Measurements from ENCODE around the gene SCTR. TPM values are rescaled to one million over a fixed set of nuclear protein-coding genes. Genes with fewer than 3 reads are reported as not detected.
"Not testable (repeated sequence)": the region's sequence is repeated elsewhere in the genome, so short reads cannot be mapped to it uniquely, and the experiment has no call there.

Gene SCTR
- total RNA-seq, 2 donors from 2014 or later: not detected

- Mint-ChIP-seq H3K27ac (no peak overlapping the region), H3K36me3 (no peaks in the 10 kb centered on the region), H3K9me3 (peaks cover 4 to 7% of the 10 kb centered on the region in 2 donors)
- ATAC-seq (no peak), DNase-seq (ENCODE audit: low spot score in 2 of 2) (no peak)
These were observed 102.5 kb downstream of the SCTR start for GRCh38 chr2:119421741-119422140.

GRCh38 chr2:119421304-119421703, 103.0 kb downstream of the SCTR start:
- H3K27ac Mint-ChIP-seq: no peak overlapping the region
- DNase-seq (ENCODE audit: low spot score in 2 of 2): no peak
- ATAC-seq: no peak
- H3K9me3 Mint-ChIP-seq: peaks cover 4 to 7% of the 10 kb centered on the region in 2 donors
- no peaks in the 10 kb centered on the region for H3K36me3 Mint-ChIP-seq

- DNase-seq (ENCODE audit: low spot score in 2 of 2): no peak
- H3K36me3 Mint-ChIP-seq: no peaks in the 10 kb centered on the region
- ATAC-seq: no peak
- peaks cover 4 to 7% of the 10 kb centered on the region in 2 donors for H3K9me3 Mint-ChIP-seq
- no peak overlapping the region for H3K27ac Mint-ChIP-seq
These were observed 104.3 kb downstream of the SCTR start for GRCh38 chr2:119419803-119420508.

GRCh38 chr2:119419065-119419464, 105.2 kb downstream of the SCTR start:
- ATAC-seq (no peak), DNase-seq (ENCODE audit: low spot score in 2 of 2) (no peak)
- Mint-ChIP-seq H3K9me3 (peaks cover 4 to 7% of the 10 kb centered on the region in 2 donors), H3K36me3 (no peaks in the 10 kb centered on the region), H3K27ac (no peak overlapping the region)

GRCh38 chr2:119417908-119418307, 106.4 kb downstream of the SCTR start:
- H3K36me3 Mint-ChIP-seq: no peaks in the 10 kb centered on the region

GRCh38 chr2:119416299-119416923, 107.9 kb downstream of the SCTR start:
- no peaks in the 10 kb centered on the region for H3K36me3 Mint-ChIP-seq
- DNase-seq (ENCODE audit: low spot score in 2 of 2) (no peak), ATAC-seq (no peak)
- H3K9me3 Mint-ChIP-seq: peaks cover 0 to under 1% of the 10 kb centered on the region in 2 donors
- H3K27ac Mint-ChIP-seq: no peak overlapping the region

More at GRCh38 chr2:119417908-119418307, 106.4 kb downstream of the SCTR start:
- no peak for DNase-seq (ENCODE audit: low spot score in 2 of 2)
- H3K27ac Mint-ChIP-seq: no peak overlapping the region
- H3K9me3 Mint-ChIP-seq: peaks cover 4 to 7% of the 10 kb centered on the region in 2 donors
- ATAC-seq: no peak

GRCh38 chr2:119415630-119416029, 108.7 kb downstream of the SCTR start:
- Mint-ChIP-seq H3K9me3 (no peaks in the 10 kb centered on the region), H3K36me3 (no peaks in the 10 kb centered on the region), H3K27ac (no peak overlapping the region)
- ATAC-seq (no peak), DNase-seq (ENCODE audit: low spot score in 2 of 2) (no peak)

GRCh38 chr2:119414894-119415293, 109.4 kb downstream of the SCTR start:
- no peak overlapping the region for H3K27ac Mint-ChIP-seq
- DNase-seq (ENCODE audit: low spot score in 2 of 2) (no peak), ATAC-seq (no peak)
- H3K36me3 Mint-ChIP-seq: no peaks in the 10 kb centered on the region
- H3K9me3 Mint-ChIP-seq: no peaks in the 10 kb centered on the region

- DNase-seq (ENCODE audit: low spot score in 2 of 2): no peak
- Mint-ChIP-seq H3K27ac (no peak overlapping the region), H3K36me3 (no peaks in the 10 kb centered on the region), H3K9me3 (no peaks in the 10 kb centered on the region)
- ATAC-seq: no peak
These were observed 114.8 kb downstream of the SCTR start for GRCh38 chr2:119409506-119409905.

GRCh38 chr2:119408221-119408619, 116.1 kb downstream of the SCTR start:
- DNase-seq (ENCODE audit: low spot score in 2 of 2): no peak
- H3K36me3 Mint-ChIP-seq: no peaks in the 10 kb centered on the region
- no peak for ATAC-seq
- no peak overlapping the region for H3K27ac Mint-ChIP-seq
- H3K9me3 Mint-ChIP-seq: no peaks in the 10 kb centered on the region

GRCh38 chr2:119407430-119408220, 116.7 kb downstream of the SCTR start:
- no peaks in the 10 kb centered on the region for H3K36me3 Mint-ChIP-seq
- ATAC-seq (peak; percentile 46 to 58), DNase-seq (ENCODE audit: low spot score in 2 of 2) (peak in 1 of 2 donors; percentile 46)
- no peak overlapping the region for H3K27ac Mint-ChIP-seq
- H3K9me3 Mint-ChIP-seq: no peaks in the 10 kb centered on the region

- DNase-seq (ENCODE audit: low spot score in 2 of 2) (no peak), ATAC-seq (no peak)
- no peaks in the 10 kb centered on the region for H3K36me3 Mint-ChIP-seq
- no peak overlapping the region for H3K27ac Mint-ChIP-seq
- no peaks in the 10 kb centered on the region for H3K9me3 Mint-ChIP-seq
These were observed 119.1 kb downstream of the SCTR start for GRCh38 chr2:119405151-119405550.

- H3K36me3 Mint-ChIP-seq; DNase-seq (ENCODE audit: low spot score in 2 of 2); ATAC-seq; H3K9me3 Mint-ChIP-seq; H3K27ac Mint-ChIP-seq: not testable (repeated sequence)
These were observed 120.7 kb downstream of the SCTR start for GRCh38 chr2:119403618-119404017.

- Mint-ChIP-seq H3K36me3 (no peaks in the 10 kb centered on the region), H3K9me3 (no peaks in the 10 kb centered on the region), H3K27ac (no peak overlapping the region)
- DNase-seq (ENCODE audit: low spot score in 2 of 2): no peak
- no peak for ATAC-seq
These were observed 121.4 kb downstream of the SCTR start for GRCh38 chr2:119402645-119403560.

- ATAC-seq: peak in 1 of 2 donors; percentile 71
- DNase-seq (ENCODE audit: low spot score in 2 of 2): no peak
- no peaks in the 10 kb centered on the region for H3K36me3 Mint-ChIP-seq
- H3K9me3 Mint-ChIP-seq: no peaks in the 10 kb centered on the region
- no peak overlapping the region for H3K27ac Mint-ChIP-seq
These were observed 122.2 kb downstream of the SCTR start for GRCh38 chr2:119402106-119402505.

GRCh38 chr2:119397196-119397595, 127.1 kb downstream of the SCTR start:
- no peak overlapping the region for H3K27ac Mint-ChIP-seq
- no peaks in the 10 kb centered on the region for H3K9me3 Mint-ChIP-seq
- no peak for ATAC-seq
- no peaks in the 10 kb centered on the region for H3K36me3 Mint-ChIP-seq
- DNase-seq (ENCODE audit: low spot score in 2 of 2): no peak

Data from activated naive CD4-positive, alpha-beta T cell treated with anti-CD3 and anti-CD28 coated beads, Interleukin-2, amount 50 U/mL, for 72 hours (primary cell).